GM18858 (cell line): ENCODE measurements around the gene MAPKAPK2.
"Not testable (repeated sequence)": the region's sequence is repeated elsewhere in the genome, so short reads cannot be mapped to it uniquely, and the experiment has no call there.

ENCODE experiments used
- ATAC-seq: cut with Tn5 transposase; IDR thresholded peaks from one replicate; pipeline ENCODE4 v1.9.1; 2021; ENCODE audit not compliant: unreplicated experiment

MAPKAPK2 gene

GRCh38 chr1:206770531-206771337 is 86.0 kb downstream of the MAPKAPK2 start, which contains the start of gene IL19:
Gene IL19, plus strand, starts transcription at chr1:206770773. Its CDS starts 65,890 bp downstream, at chr1:206836663.
- no peak for ATAC-seq

DNA sequence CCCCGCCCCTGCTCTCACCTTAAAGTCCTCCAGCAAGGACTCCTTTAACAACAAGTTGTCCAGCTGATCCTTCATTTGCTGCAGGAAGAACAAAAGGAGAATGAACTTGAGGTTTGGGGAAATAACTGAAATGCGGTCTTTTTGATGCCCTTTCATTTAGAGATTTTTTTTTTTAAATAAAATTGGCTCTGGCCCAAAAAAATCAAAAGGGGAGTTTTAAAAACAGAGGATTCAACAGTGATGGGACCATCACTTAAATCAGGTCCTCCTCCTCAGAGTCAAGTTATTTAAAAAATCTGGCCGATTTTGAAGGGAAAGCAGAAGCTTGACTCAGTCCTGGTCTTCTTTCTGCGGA is 86.6 kb downstream of the MAPKAPK2 start:
- ATAC-seq = no peak

- no peak for ATAC-seq
Observed at GRCh38 chr1:206772243-206772937, 87.7 kb downstream of the MAPKAPK2 start, which contains the start of gene IL10. Gene IL10, minus strand, starts transcription at chr1:206772494. Its CDS starts 59 bp downstream, at chr1:206772435.

GRCh38 chr1:206774093-206774492 is 89.4 kb downstream of the MAPKAPK2 start:
- ATAC-seq = no peak

- ATAC-seq = no peak
Observed at GRCh38 chr1:206776229-206776628, 91.5 kb downstream of the MAPKAPK2 start.

DNA sequence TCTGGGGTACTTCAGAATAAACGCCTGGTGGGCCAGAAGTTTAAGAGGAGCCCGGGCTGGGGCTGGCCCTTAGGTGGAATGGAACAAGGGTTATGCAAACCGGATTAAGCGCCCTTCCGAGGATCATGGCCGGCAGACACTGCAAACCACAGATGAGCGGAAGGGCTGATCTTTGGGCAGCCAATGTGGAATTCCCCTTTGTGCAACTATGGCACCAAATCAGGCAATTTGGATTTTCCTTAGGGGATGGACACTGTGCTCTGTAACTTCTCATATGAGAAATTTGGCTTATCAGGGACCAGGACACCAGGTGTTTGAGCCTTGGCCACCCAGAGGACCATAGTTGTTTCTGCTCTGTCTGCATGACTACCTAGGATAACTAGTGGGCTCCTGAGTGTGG is 93.3 kb downstream of the MAPKAPK2 start:
- ATAC-seq = no peak

DNA sequence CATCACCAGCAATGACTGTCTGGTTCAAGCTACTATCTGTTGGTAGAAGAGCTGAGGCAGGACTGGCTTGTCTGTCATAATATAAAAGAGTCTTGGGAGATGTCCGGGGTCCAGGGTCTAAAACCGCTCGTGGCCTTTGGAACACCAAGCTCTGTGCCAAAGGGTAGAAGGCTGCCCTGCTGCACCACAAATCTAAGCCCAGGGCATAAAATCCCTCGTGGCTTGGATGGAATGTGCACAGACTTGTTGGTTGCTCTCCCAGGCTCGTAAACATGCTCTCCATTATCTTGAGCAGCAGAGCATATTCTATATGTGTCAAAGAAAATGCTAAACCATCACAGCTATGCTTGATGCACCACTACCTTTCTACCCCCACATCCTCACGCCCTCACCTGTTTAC is 94.2 kb downstream of the MAPKAPK2 start:
- ATAC-seq = not testable (repeated sequence)

DNA sequence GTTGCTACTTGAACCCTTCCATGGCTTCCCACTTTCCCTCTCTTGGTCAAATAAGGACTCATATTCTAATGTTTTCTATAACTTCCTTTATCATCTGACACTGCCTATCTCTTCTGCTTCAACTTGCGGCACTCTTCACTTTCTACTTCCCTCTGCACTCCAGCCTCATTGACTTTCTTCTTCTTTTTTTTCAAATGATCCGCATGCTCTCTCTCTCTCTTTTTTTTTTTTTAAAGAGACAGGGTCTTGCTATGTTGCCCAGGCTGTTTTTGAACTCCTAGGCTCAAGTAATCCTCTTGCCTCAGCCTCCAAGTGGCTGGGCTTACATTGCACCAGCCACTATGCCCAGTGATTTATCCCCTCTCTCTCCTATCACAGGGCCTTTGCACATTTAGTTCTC is 94.9 kb downstream of the MAPKAPK2 start:
- no peak for ATAC-seq

DNA sequence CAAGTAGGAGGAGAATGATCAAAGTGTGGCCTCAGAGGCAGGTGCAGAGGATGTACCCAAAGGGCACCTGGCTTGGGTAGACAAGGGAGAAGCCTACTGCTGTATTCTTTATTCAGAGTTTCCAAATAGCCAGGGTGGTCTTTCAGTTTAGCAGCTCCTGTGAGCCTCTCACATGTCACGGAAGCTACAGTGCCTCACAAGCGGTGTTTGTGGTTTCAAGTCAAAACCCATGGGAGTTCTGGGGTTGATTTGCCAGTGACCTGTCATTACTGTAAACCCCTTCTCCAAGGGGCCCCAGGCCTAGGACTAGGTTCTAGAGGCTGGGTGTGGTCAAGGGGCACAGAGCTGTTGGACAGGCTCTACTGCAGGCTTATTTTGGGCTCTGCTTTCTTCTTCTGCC is 97.7 kb downstream of the MAPKAPK2 start:
- peak; percentile 49 for ATAC-seq

DNA sequence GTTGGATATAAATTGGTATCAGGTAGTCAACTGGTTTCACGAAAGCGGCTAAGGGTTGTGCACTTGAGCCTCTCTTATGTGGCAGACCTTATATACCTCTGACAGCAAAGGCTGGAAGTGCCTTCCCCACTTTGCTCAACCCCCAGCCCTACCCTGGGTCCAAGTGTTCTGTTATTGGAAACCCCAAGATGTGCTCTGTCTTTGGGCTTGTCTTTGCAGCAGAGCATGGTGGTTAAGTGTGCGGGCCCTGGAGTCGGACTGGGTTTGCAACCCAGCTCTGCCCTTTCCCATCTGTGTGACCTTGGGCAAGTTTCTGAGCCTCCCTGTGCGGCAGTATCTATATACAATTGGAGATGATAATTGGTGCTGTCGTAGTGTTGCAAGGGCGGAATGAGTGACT is 98.8 kb downstream of the MAPKAPK2 start:
- ATAC-seq = no peak
